ENCODE results near the gene CENPS.

GRCh38 chr1:10440305-10440704 lies 10.1 kb downstream of the CENPS start:
- TF ChIP-seq PATZ1 (CRISPR knock-in tag; IDR thresholded peaks at IDR 0.05; ENCODE audit: borderline replicate concordance) (no peak), ZFP3 (CRISPR knock-in tag; IDR thresholded peaks at IDR 0.05) (no peak), RARB (CRISPR knock-in tag; IDR thresholded peaks at IDR 0.05) (no peak), CREB5 (CRISPR knock-in tag; IDR thresholded peaks at IDR 0.05; ENCODE audit: low read depth) (no peak), ESRRG (CRISPR knock-in tag; IDR thresholded peaks at IDR 0.05) (no peak), ZFP30 (CRISPR knock-in tag; IDR thresholded peaks at IDR 0.05) (no peak), POU6F1 (CRISPR knock-in tag; IDR thresholded peaks at IDR 0.05; ENCODE audit: borderline replicate concordance, low read depth) (no peak), TCF4 (CRISPR knock-in tag; IDR thresholded peaks at IDR 0.05; ENCODE audit: borderline replicate concordance) (no peak), BACH2 (CRISPR knock-in tag; IDR thresholded peaks at IDR 0.05; ENCODE audit: borderline replicate concordance) (no peak), ARNTL (CRISPR knock-in tag; IDR thresholded peaks at IDR 0.05; ENCODE audit: borderline replicate concordance, low read depth) (no peak), CSDC2 (CRISPR knock-in tag; IDR thresholded peaks at IDR 0.05) (no peak), GLIS3 (CRISPR knock-in tag; IDR thresholded peaks at IDR 0.05) (no peak), SNAI2 (CRISPR knock-in tag; IDR thresholded peaks at IDR 0.05) (no peak), PPARA (CRISPR knock-in tag; IDR thresholded peaks at IDR 0.05; ENCODE audit: borderline replicate concordance) (no peak)

All from SK-N-SH treated with all-trans-retinoic acid at 6 μM for 48 hours (cell line).